Thymus (tissue), 11 donors: Measurements from ENCODE around the gene FLRT3. TPM values are rescaled to one million over a fixed set of nuclear protein-coding genes. Genes with fewer than 3 reads are reported as not detected.
A peak's percentile ranks its signal among the peaks of the same experiment; 100 is the strongest.

Experiments used
- DNase-seq, 9 donors: peaks; one replicate each; pipeline ENCODE4 v3.0.0-alpha.2; 2013; ENCODE audit warnings: low spot score in 9 of 9, low read depth in 6 of 9, missing footprints in 1 of 9
- H3K27ac ChIP-seq, 2 donors: one replicate each; pipeline ENCODE4 v1.5.1; 2013; ENCODE audit warnings: control low read depth in 1 of 2, low read depth in 1 of 2, low read length in 1 of 2, mild to moderate bottlenecking in 1 of 2, moderate library complexity in 1 of 2
- H3K27me3 ChIP-seq, 2 donors: one replicate each; pipeline ENCODE4 v1.5.1; 2013; ENCODE audit warnings: low read length in 1 of 2; ENCODE audit not compliant: control insufficient read depth in 2 of 2, insufficient read depth in 1 of 2
- H3K36me3 ChIP-seq, 2 donors: one replicate each; pipeline ENCODE4 v1.5.1; 2013; ENCODE audit warnings: low read length in 1 of 2, mild to moderate bottlenecking in 1 of 2, moderate library complexity in 1 of 2; ENCODE audit not compliant: control insufficient read depth in 2 of 2, insufficient read depth in 2 of 2
- H3K4me1 ChIP-seq, 2 donors: one replicate each; pipeline ENCODE4 v1.5.1; 2013; ENCODE audit warnings: low read length in 2 of 2; ENCODE audit not compliant: control insufficient read depth in 2 of 2, insufficient read depth in 2 of 2
- H3K4me3 ChIP-seq, 2 donors: one replicate each; pipeline ENCODE4 v1.5.1; 2013; ENCODE audit warnings: low read length in 2 of 2, control low read depth in 1 of 2, mild to moderate bottlenecking in 1 of 2
- H3K9me3 ChIP-seq, 2 donors: one replicate each; pipeline ENCODE4 v1.5.1; 2013; ENCODE audit warnings: low read length in 1 of 2, mild to moderate bottlenecking in 1 of 2; ENCODE audit not compliant: control insufficient read depth in 2 of 2, insufficient read depth in 1 of 2
- WGBS: extraction: QIAGEN DNeasy Blood & Tissue Kit; methylation state at CpG from one replicate; pipeline ENCODE4 v1.1.7; 2013; 5-methylcytosine and 5-hydroxymethylcytosine counted together
- polyA plus RNA-seq: library from polyadenylated mRNA; stranded (reverse); fragments of 200-250 nt; gene quantifications from one replicate; pipeline ENCODE4 v1.2.3, GENCODE V29; 2013
- total RNA-seq: library from RNA; stranded (reverse); fragments of 120-200 nt; gene quantifications from one replicate; pipeline ENCODE4 v1.2.4, GENCODE V29; 2013
- donor health status: healthy.

FLRT3 gene
- total and polyA plus RNA-seq, 2 donors: 7.5 to 9.9 TPM

DNA sequence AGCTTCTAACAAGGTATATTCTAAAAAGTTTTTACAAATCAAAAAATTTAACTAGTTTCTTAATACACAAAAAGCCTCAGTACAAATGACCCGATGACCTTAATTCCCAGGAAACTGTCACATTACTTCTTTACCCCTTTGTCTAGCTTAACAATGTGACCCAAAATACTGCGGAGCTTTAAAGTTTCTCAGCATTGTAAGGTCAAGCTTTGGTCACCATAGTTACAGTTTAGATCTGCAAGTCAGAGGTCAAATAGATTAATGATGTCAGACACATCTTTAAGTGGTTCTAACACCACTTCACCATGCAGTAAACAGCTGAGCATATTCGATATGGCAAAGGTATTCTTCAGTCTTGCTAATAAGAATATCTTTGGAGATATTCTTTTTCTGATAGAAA is 36.8 kb upstream of the FLRT3 start:
- no peaks in the 10 kb centered on the region for H3K27me3 ChIP-seq
- WGBS: 76% methylated on average over 3 of the region's 3 CpGs
- no peaks in the 10 kb centered on the region for H3K36me3 ChIP-seq

GRCh38 chr20:14361509-14362345 is 24.3 kb upstream of the FLRT3 start:
- H3K4me1 ChIP-seq: no peaks in the 10 kb centered on the region
- no peaks in the 10 kb centered on the region for H3K36me3 ChIP-seq
- H3K9me3 ChIP-seq: no peaks in the 10 kb centered on the region
- no peaks in the 10 kb centered on the region for H3K27me3 ChIP-seq
- no peak overlapping the region for H3K4me3 ChIP-seq
- DNase-seq: no peak
- WGBS: 95% methylated on average over 3 of the region's 3 CpGs
- H3K27ac ChIP-seq: no peak overlapping the region

More for the DNA sequence above, 36.8 kb upstream of the FLRT3 start:
- no peak for DNase-seq
- H3K9me3 ChIP-seq: no peaks in the 10 kb centered on the region
- no peaks in the 10 kb centered on the region for H3K4me1 ChIP-seq
- H3K27ac ChIP-seq: no peak overlapping the region
- H3K4me3 ChIP-seq: no peak overlapping the region

GRCh38 chr20:14360416-14360815 is 23.0 kb upstream of the FLRT3 start:
- H3K4me3 ChIP-seq: no peak overlapping the region
- H3K27me3 ChIP-seq: no peaks in the 10 kb centered on the region
- no peak overlapping the region for H3K27ac ChIP-seq
- no peak for DNase-seq
- no peaks in the 10 kb centered on the region for H3K4me1 ChIP-seq
- H3K9me3 ChIP-seq: no peaks in the 10 kb centered on the region
- no peaks in the 10 kb centered on the region for H3K36me3 ChIP-seq

DNA sequence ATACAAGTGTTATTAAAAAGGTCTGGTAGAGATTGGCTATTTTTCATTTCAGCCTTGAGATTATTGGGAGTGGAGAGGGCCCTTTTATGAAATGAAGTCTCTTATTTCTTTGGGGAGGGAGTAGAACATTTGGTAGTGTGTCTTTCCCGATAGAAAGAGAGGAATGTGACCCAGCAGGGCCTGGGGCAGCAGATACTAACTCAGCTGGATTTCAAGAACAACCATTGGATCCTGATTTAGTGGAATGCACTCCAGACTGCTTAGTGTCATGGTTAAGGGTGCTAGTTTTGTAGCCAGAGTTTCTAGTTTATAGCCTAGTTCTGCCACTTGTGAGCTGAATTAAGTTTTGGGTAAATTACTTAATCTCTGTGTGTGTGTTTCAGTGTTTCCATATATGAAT is 18.4 kb upstream of the FLRT3 start:
- Histone ChIP-seq H3K27me3 (no peaks in the 10 kb centered on the region), H3K4me1 (no peaks in the 10 kb centered on the region), H3K36me3 (no peaks in the 10 kb centered on the region), H3K9me3 (no peaks in the 10 kb centered on the region), H3K27ac (no peak overlapping the region), H3K4me3 (no peak overlapping the region)
- 86% methylated on average over 1 of the region's 1 CpG for WGBS
- DNase-seq: no peak

DNA sequence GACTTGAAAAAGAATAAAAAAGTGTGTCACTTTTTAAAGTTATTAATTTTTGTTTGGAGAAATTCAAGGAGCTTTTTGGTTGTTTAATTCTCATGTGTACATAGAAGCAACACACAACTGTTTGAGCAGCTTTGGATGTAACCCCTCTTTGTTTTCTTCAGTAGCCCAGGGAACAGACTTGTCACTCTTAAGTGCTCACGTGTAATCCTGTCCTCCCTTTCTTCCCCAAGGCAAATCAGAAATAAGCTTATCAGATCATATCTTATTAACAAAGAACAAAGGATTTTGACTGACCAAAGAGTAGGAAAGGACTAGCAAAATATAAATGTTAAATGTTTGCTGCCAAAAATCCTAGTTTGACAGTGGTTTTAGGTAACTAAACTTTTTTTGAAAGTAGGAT is 7.3 kb upstream of the FLRT3 start:
- Histone ChIP-seq H3K4me1 (no peaks in the 10 kb centered on the region), H3K27ac (no peak overlapping the region), H3K9me3 (no peaks in the 10 kb centered on the region), H3K4me3 (no peak overlapping the region), H3K36me3 (no peaks in the 10 kb centered on the region), H3K27me3 (no peaks in the 10 kb centered on the region)
- 89% methylated on average over 1 of the region's 1 CpG for WGBS
- no peak for DNase-seq

- 86% methylated on average over 2 of the region's 2 CpGs for WGBS
Observed at GRCh38 chr20:14343491-14344065, 6.2 kb upstream of the FLRT3 start.

GRCh38 chr20:14342918-14343317 is 5.5 kb upstream of the FLRT3 start:
- H3K27me3 ChIP-seq: no peaks in the 10 kb centered on the region
- no peak for DNase-seq
- no peaks in the 10 kb centered on the region for H3K36me3 ChIP-seq
- no peaks in the 10 kb centered on the region for H3K9me3 ChIP-seq
- H3K4me3 ChIP-seq: no peak overlapping the region
- WGBS: 81% methylated on average over 1 of the region's 1 CpG
- no peaks in the 10 kb centered on the region for H3K4me1 ChIP-seq
- H3K27ac ChIP-seq: no peak overlapping the region

More at GRCh38 chr20:14343491-14344065, 6.2 kb upstream of the FLRT3 start:
- H3K36me3 ChIP-seq: no peaks in the 10 kb centered on the region
- no peaks in the 10 kb centered on the region for H3K9me3 ChIP-seq
- no peak overlapping the region for H3K27ac ChIP-seq
- no peak overlapping the region for H3K4me3 ChIP-seq
- no peak for DNase-seq
- H3K4me1 ChIP-seq: no peaks in the 10 kb centered on the region
- no peaks in the 10 kb centered on the region for H3K27me3 ChIP-seq

- DNase-seq: no peak
- H3K36me3 ChIP-seq: no peaks in the 10 kb centered on the region
- H3K27ac ChIP-seq: no peak overlapping the region
- H3K9me3 ChIP-seq: no peaks in the 10 kb centered on the region
- no peak overlapping the region for H3K4me3 ChIP-seq
- no peaks in the 10 kb centered on the region for H3K4me1 ChIP-seq
- no peaks in the 10 kb centered on the region for H3K27me3 ChIP-seq
- 86% methylated on average over 4 of the region's 4 CpGs for WGBS
Observed at GRCh38 chr20:14341801-14342200, 4.4 kb upstream of the FLRT3 start.

GRCh38 chr20:14336686-14337085 is 726 bp downstream of the FLRT3 start:
- 61% methylated on average over 4 of the region's 4 CpGs for WGBS
- no peak for DNase-seq
- Histone ChIP-seq H3K9me3 (no peaks in the 10 kb centered on the region), H3K36me3 (no peaks in the 10 kb centered on the region), H3K27ac (peak overlapping the region in 1 of 2 donors; percentile 20), H3K4me3 (peak overlapping the region; percentile 16 to 38), H3K4me1 (no peaks in the 10 kb centered on the region), H3K27me3 (no peaks in the 10 kb centered on the region)
